ENCODE measurements around the gene ICE2.

ICE2 gene

GRCh38 chr15:60389261-60390077, 89.5 kb downstream of the ICE2 start:
- no peak for DNase-seq (ENCODE audit: low spot score)

GRCh38 chr15:60387321-60387720, 91.6 kb downstream of the ICE2 start:
- DNase-seq (ENCODE audit: low spot score), result no peak

GRCh38 chr15:60386615-60387014, 92.3 kb downstream of the ICE2 start:
- DNase-seq (ENCODE audit: low spot score), result no peak

- DNase-seq (ENCODE audit: low spot score), result no peak
Observed at GRCh38 chr15:60385620-60386552, 93.1 kb downstream of the ICE2 start.

DNA sequence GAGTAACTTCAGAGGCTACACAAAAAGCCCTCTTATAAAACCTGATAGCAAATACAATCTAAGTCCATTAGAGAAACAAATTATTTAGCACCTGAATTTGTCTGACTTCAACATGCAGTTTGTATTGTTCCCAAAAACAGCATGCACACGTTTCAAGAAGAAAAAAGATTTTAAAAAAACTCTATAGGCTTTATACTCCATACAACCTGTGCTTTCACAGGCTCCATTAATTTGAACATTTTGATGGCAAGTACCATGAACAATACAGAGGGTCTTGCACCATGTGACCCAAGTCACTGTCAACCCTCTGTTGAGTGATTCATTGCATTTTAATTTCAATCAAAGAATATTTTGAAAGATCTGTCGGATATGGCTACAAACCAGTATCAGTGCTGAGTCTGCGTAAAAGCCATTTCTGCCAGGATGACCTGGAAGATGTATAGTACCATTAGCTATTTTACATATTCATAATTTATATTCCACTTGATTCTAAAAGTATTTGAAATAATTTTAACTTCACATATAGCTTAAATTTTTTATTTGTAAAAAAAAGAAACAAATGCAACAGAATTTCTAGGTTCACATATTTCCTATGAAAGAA, 94.3 kb downstream of the ICE2 start:
- no peak for DNase-seq (ENCODE audit: low spot score)

- DNase-seq (ENCODE audit: low spot score), result no peak
Observed at GRCh38 chr15:60384053-60384452, 94.9 kb downstream of the ICE2 start.

DNA sequence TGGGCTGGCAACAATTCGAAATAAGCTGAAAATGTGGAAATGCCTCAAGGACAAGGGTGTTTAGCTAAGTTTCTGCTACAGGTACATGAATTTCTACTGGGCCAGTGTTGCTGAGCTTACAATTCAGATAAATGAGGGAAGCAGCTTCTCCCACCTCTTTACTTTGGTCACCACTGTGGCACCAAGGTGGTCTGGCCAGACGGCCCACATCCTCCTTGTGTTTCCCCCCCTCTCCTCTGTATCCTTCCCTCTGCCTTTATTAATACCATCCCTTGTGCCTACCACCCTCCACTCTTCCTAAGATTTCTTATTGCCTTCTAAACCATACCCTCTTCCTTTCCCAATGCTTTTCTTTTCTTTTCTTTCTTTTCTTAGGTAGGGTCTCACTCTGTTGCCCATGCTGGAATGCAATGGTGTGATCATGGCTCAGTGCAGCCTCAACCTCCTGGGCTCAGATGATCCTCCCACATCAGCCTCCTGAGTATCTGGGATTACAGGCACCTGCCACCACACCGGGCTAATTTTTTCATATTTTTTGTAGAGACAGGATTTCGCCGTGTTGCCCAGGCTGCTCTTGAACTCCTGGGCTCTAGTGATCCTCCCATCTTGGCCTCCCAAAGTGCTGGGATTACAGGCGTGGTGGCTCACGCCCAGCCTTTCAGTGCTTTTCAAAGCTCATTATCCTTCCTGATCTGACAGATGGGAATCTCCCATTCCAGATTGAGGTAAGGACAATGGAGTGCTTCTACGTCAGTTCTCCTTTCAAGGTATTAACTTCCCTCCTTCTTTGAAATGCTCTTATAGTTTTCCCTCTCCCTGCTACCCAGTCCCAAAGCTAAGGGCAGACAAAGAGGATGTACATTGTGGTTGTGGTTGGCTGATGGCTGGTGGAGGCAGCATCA, 95.9 kb downstream of the ICE2 start:
- no peak for DNase-seq (ENCODE audit: low spot score)

DNA sequence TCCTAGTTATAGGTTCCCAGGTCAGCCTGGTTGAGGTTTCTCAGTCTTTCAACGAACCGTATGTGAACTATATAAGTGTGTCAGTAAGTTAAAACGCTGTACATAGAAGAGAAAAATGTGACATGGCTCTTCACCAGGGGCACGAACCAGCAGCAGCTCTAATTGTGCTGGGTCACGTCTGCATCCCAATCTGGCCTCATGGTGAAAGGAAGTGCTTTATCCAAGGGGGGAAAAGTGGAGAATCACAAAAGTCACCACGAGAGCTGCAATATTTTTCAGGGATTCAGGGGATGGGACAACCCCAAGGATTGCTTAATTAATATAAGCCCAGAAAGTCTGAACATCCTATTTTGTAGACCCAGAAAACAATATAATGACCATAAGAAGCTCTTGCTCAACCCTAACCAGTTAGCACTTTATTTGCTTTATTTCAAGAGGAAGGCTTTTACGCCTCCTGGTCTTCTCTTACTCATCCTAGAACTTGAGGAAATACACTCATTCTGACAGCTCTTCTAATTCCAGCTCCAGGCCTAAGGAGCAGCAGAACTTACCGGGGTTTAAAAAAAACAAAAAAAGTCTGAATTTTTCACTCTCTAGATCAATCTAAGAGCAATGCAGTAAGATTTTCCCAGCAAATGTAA, 97.7 kb downstream of the ICE2 start:
- DNase-seq (ENCODE audit: low spot score), result no peak

GRCh38 chr15:60379525-60380274, 99.2 kb downstream of the ICE2 start:
- no peak for DNase-seq (ENCODE audit: low spot score)

DNA sequence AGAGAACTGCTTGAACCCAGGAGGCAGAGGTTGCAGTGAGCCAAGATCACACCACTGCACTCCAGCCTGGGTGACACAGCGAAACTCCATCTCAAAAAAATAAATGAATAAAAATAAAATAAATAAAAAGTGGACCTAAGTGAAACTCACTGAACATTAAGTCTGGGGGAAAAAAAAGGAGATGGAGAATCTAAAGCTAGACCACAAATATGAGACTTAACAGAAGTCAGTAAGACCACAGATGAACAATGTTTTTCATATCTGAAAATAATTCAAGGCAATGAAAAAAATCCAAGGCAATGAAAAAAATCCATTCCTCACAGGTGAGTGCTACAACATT, 99.8 kb downstream of the ICE2 start:
- DNase-seq (ENCODE audit: low spot score), result no peak

- no peak for DNase-seq (ENCODE audit: low spot score)
Observed at GRCh38 chr15:60376677-60377095, 102.3 kb downstream of the ICE2 start.

GRCh38 chr15:60375306-60375705, 103.6 kb downstream of the ICE2 start:
- DNase-seq (ENCODE audit: low spot score), result no peak

GRCh38 chr15:60374628-60375081, 104.3 kb downstream of the ICE2 start:
- no peak for DNase-seq (ENCODE audit: low spot score)

DNA sequence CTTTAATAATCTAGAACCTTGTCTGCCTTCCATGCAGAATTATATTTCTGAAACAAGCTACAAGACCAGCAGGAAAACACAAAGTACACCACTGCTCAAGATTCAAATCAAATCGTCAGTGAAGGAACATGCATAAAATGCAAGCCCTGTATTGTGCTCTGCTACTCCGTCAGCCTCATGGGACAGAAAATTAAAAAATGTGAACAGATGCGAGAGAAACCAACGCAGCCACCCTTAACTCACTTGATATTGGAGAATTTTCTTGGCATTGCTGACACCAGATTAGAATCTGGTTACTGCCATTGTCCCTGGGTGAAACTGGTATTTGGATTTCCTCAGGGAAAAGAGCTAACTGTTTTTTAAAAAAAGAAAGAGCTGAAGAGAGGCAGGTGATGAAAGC, 104.7 kb downstream of the ICE2 start:
- DNase-seq (ENCODE audit: low spot score), result no peak

DNA sequence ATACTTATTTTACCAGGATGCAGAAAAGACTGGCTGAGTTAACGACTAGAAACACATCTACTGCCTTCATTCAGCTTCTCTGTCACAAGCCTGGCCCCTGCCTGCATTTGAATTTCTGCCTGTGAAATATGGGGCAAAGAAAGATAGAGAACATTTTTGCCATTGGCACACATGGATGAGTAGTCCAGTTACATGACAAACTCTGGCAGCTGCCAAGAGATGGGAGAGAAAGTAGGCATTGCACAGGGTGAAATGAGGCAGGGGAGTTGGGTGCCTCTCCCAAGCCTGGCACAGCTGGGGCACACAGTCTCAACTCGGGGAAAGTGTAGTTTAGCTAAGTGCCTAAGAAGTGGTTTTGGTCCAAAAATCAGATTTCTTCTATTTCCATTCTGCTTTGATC, 105.2 kb downstream of the ICE2 start:
- no peak for DNase-seq (ENCODE audit: low spot score)

- DNase-seq (ENCODE audit: low spot score), result no peak
Observed at GRCh38 chr15:60373327-60373726, 105.6 kb downstream of the ICE2 start.

DNA sequence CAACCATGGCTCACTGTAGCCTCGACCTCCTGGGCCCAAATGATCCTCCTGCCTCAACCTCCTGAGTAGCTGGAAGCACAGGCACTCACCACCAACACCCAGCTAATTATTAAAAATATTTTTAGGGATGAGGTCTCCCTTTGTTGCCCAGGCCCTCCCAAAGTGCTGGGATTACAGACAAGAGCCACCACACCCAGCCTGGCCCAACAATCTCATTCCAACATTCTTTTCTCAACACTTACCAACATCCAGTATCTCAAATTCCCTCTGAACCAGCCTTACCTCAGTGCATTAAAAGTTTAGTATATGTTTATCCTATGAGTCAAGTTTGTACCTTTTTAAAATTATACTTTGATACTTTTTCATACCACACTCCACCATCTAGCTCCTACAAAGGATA, 106.2 kb downstream of the ICE2 start:
- no peak for DNase-seq (ENCODE audit: low spot score)

GRCh38 chr15:60372227-60372626, 106.7 kb downstream of the ICE2 start:
- no peak for DNase-seq (ENCODE audit: low spot score)

GRCh38 chr15:60371175-60372051, 107.5 kb downstream of the ICE2 start:
- DNase-seq (ENCODE audit: low spot score), result no peak

All from SK-N-DZ (cell line).